Ovary (tissue), 3 donors: ENCODE data around the gene MYCBPAP.

Experiments
- CTCF ChIP-seq, 3 donors: fragments of 450-650 bp in 2 of 3; fragments of 200-600 bp in 1 of 3; IDR thresholded peaks; one replicate each; pipeline versions ENCODE4 v1.5.1 to v1.8.0; 2016 to 2022; ENCODE audit warnings: antibody characterized with exemption in 3 of 3, mild to moderate bottlenecking in 1 of 3
- EP300 ChIP-seq: sonication (generic); formaldehyde crosslinking; IDR thresholded peaks from one replicate; pipeline ENCODE4 v1.6.1; 2017; ENCODE audit warnings: antibody characterized with exemption
- donor health status: DM: no; HTN: no; CAD: no.

GRCh38 chr17:50523208-50523607, 15.0 kb downstream of the MYCBPAP start:
- TF ChIP-seq EP300: no peak
- TF ChIP-seq CTCF (IDR thresholded peaks at IDR 0.05): no peak
